BJ (cell line): ENCODE results near the gene DNAH10. TPM values are rescaled to one million over a fixed set of nuclear protein-coding genes. Genes with fewer than 3 reads are reported as not detected.

Source experiments
- CTCF ChIA-PET: fragments of 350-600 bp; formaldehyde crosslinking; extraction: SDS; loops from one replicate; lab custom pipeline; 2021; ENCODE audit warnings: antibody characterized with exemption, inconsistent platforms; lab: Yijun Ruan, JAX
- POLR2A ChIA-PET: fragments of 300-600 bp; sonication (Branson Sonifier 250); formaldehyde crosslinking; extraction: SDS; loops from one replicate; lab custom pipeline; 2021; ENCODE audit warnings: antibody characterized with exemption; lab: Charles Lee
- DNase-seq: peaks from one replicate; pipeline ENCODE4 v3.0.0-alpha.2; 2011; ENCODE audit warnings: low read depth
- H3K27me3 ChIP-seq: 2 replicates; pipeline ENCODE4 v1.6.0; 2011; ENCODE audit warnings: low read length; ENCODE audit not compliant: control insufficient read depth, insufficient read depth
- H3K36me3 ChIP-seq: 2 replicates; pipeline ENCODE4 v1.5.1; 2011; ENCODE audit warnings: low read length; ENCODE audit not compliant: control insufficient read depth, insufficient read depth
- H3K4me3 ChIP-seq: 2 replicates; pipeline ENCODE4 v1.5.1; 2011; ENCODE audit warnings: low read depth, mild to moderate bottlenecking, control low read depth, low read length
- polyA plus RNA-seq: library from polyadenylated mRNA; depleted of rRNA; stranded (reverse); fragments of >200 nt; gene quantifications from 2 replicates; pipeline ENCODE4 v1.2.3, GENCODE V29; 2011
- TF ChIP-seq, protein P1 (sequence below): IDR thresholded peaks from 2 replicates; pipeline ENCODE4 v1.5.1; 2011; ENCODE audit warnings: low read depth, mild to moderate bottlenecking, control low read depth, inconsistent platforms, low read length, moderate library complexity; ENCODE audit not compliant: insufficient read depth

The DNAH10 gene
- polyA plus RNA-seq, 1 experiment, result 0.61 TPM

DNA sequence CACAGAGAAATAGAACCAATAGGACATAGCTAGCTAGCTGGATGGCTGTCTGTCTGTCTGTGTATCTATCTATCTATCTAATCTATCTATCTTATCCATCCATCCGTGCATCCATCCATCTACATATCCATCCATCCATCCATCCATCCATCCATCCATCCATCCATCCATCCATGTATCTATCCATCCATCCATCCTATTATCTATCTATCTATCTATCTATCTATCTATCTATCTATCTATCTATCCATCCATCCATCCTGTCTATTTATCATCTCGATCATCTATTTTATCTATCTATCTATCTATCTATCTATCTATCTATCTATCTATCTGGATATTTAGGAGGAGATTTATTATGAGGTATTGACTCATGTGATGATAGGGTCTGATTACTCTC lies 84.9 kb downstream of the DNAH10 start:
- H3K27me3 ChIP-seq, result no peaks in the 10 kb centered on the region; the same call in 1 of the 2 replicates
- H3K4me3 ChIP-seq, result no peak overlapping the region
- CTCF ChIA-PET, result interaction anchor here (0.6 kb wide), 1 partner anchor 200 kb away, joined by 3 read pairs; no protein-coding TSS in a partner anchor
- TF ChIP-seq, protein P1, sequence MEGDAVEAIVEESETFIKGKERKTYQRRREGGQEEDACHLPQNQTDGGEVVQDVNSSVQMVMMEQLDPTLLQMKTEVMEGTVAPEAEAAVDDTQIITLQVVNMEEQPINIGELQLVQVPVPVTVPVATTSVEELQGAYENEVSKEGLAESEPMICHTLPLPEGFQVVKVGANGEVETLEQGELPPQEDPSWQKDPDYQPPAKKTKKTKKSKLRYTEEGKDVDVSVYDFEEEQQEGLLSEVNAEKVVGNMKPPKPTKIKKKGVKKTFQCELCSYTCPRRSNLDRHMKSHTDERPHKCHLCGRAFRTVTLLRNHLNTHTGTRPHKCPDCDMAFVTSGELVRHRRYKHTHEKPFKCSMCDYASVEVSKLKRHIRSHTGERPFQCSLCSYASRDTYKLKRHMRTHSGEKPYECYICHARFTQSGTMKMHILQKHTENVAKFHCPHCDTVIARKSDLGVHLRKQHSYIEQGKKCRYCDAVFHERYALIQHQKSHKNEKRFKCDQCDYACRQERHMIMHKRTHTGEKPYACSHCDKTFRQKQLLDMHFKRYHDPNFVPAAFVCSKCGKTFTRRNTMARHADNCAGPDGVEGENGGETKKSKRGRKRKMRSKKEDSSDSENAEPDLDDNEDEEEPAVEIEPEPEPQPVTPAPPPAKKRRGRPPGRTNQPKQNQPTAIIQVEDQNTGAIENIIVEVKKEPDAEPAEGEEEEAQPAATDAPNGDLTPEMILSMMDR, result no peak
- H3K36me3 ChIP-seq, result no peaks in the 10 kb centered on the region
- no peak for DNase-seq
- POLR2A ChIA-PET, result no interaction called here

DNA sequence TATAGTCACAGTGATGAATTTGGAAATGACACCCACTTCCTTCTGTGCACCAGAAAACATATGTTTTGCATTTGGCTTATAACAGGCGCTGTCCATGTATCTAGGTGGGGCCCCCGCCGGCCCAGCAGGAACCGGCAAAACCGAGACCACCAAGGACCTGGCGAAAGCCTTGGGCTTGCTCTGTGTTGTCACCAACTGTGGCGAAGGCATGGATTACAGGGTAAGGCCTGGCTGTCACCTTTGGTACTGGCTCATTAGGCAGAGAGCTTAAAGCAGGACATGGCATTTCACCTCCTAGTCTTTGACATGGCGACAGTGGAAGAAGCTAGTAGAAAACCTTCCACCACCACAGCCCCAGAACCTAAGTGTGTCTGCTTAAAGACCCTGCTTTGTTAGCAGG lies 85.8 kb downstream of the DNAH10 start:
- DNase-seq, result no peak
- TF ChIP-seq, protein P1, result no peak
- POLR2A ChIA-PET, result no interaction called here
- Histone ChIP-seq H3K4me3 (no peak overlapping the region), H3K36me3 (no peaks in the 10 kb centered on the region), H3K27me3 (no peaks in the 10 kb centered on the region; the same call in 1 of the 2 replicates)
- CTCF ChIA-PET, result no interaction called here

DNA sequence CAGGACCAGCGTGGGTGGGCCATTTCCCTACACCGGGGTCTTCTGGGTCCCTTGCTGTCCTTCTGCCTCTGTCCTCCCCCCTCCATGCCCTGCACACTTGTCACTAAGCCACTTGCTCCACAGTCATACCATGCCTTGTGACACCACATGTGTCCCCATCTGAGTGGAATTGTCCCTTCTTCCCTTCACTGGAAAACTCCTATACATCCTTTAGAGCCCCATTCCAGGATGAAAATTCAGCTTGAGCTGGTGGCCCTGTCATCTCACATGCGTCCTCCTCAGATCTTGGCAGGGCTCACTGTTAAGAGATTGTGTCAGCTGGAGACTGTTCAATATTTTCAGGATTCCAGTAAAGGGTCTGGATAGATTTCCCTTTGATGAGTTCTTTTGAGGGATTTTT lies 87.4 kb downstream of the DNAH10 start:
- CTCF ChIA-PET, result interaction anchor here (1.1 to 1.8 kb wide), 2 partner anchors 10 to 12 kb away, joined by 3 to 4 read pairs; no protein-coding TSS in a partner anchor
- POLR2A ChIA-PET, result no interaction called here
- Histone ChIP-seq H3K4me3 (no peak overlapping the region), H3K27me3 (peaks cover 2% of the 10 kb centered on the region; the same call in 1 of the 2 replicates), H3K36me3 (no peaks in the 10 kb centered on the region)
- DNase-seq, result no peak
- TF ChIP-seq, protein P1, result no peak

DNA sequence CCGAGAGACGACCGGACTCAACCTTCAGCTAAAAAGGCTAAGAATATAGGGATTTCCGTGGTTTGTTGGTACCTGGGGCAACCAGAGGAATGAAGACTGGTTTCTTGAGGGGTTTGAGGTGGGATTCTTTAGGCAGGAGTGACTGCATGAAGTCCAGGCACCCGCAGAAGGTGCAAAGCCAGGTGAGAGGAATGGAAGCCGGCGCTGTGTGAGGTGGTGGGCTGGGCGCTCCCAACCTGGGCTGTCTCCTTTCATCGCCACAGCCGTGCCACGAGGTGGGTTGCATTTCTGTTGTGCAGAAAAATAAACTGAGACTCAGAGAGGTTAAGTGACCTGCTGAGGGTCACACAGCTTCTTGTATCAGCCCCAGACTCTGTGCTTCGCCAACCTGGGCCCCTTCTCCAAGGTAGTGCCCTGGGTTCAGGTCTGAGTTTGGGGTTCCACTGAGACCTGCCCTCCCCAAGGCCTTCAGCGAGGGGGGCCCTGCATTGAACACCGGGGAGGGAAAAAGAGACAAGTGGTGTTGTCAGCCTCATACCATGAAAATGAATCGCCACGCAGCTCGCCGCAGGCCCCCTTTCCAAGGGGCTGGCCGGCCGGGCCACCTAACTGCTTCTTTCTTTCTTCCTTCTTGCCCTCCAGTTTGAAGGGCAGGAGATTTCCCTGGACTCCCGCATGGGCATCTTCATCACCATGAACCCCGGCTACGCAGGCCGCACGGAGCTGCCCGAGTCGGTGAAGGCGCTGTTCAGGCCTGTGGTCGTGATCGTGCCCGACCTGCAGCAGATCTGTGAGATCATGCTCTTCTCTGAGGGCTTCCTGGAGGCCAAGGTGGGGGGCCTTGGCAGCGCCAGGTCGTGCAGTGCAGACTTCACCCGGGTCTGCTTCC lies 88.4 kb downstream of the DNAH10 start:
- no peak for DNase-seq
- TF ChIP-seq, protein P1, result no peak
- Histone ChIP-seq H3K4me3 (no peak overlapping the region), H3K27me3 (peaks cover 5% of the 10 kb centered on the region), H3K36me3 (no peaks in the 10 kb centered on the region)
- ChIA-PET CTCF (interaction anchor here (1.8 kb wide), 1 partner anchor 11 kb away, joined by 4 read pairs; no protein-coding TSS in a partner anchor), POLR2A (interaction anchor here (0.6 kb wide), 1 partner anchor 39 kb away, joined by 3 read pairs; no protein-coding TSS in a partner anchor)

DNA sequence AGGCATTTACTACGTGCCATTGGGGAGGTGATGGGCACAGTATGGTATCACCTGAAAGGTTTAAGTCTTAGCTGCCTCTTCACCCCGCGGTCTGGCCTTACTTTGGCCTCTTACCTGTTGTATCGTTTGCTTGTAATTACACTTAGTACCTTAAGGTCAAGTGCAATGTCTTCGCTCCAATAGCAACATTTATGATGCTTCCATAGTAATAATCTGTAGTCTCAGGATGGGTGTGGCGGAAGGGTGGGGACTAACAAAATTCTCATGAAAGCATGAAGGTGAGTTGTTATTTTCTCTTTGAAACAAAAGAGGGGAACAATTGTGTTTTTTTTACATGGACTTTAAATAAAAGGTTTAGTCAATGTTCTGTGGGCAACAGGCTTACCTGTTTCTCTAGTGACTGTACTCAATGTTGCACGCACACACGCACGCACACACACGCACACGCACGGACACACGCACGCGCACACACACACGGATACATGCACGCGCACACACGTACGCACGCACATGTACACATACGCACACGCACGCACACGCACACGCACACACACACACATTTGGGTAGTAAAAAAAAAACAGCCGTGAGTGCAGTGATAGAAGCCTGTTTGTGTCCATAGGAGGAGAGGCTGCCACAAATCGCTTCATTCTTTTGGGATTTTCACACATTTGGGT lies 91.4 kb downstream of the DNAH10 start:
- Histone ChIP-seq H3K36me3 (no peaks in the 10 kb centered on the region), H3K4me3 (no peak overlapping the region), H3K27me3 (peaks cover 6% of the 10 kb centered on the region)
- TF ChIP-seq, protein P1, result no peak
- POLR2A ChIA-PET, result no interaction called here
- no peak for DNase-seq
- CTCF ChIA-PET, result no interaction called here
